Gastrocnemius medialis (tissue), 4 donors: ENCODE measurements around the gene SOAT2.

Source experiments
- POLR2A ChIP-seq, 2 donors: fragments of 450-650 bp; IDR thresholded peaks; one replicate each; pipeline ENCODE4 v1.6.1; 2017; ENCODE audit warnings: antibody characterized with exemption in 2 of 2, mild to moderate bottlenecking in 2 of 2, moderate library complexity in 2 of 2
- TF ChIP-seq, protein P1 (sequence below), 5 experiments: fragments of 450-650 bp in 3 of 5; fragments of 200-600 bp in 2 of 5; sonication (generic) in 2 of 5; IDR thresholded peaks in 4 of 5; conservative IDR thresholded peaks in 1 of 5; 1 replicate in 4 of 5; 2 replicates in 1 of 5; pipeline ENCODE4 v1.5.1; 2016 to 2019; ENCODE audit warnings: antibody characterized with exemption in 5 of 5, mild to moderate bottlenecking in 3 of 5, moderate library complexity in 3 of 5

DNA sequence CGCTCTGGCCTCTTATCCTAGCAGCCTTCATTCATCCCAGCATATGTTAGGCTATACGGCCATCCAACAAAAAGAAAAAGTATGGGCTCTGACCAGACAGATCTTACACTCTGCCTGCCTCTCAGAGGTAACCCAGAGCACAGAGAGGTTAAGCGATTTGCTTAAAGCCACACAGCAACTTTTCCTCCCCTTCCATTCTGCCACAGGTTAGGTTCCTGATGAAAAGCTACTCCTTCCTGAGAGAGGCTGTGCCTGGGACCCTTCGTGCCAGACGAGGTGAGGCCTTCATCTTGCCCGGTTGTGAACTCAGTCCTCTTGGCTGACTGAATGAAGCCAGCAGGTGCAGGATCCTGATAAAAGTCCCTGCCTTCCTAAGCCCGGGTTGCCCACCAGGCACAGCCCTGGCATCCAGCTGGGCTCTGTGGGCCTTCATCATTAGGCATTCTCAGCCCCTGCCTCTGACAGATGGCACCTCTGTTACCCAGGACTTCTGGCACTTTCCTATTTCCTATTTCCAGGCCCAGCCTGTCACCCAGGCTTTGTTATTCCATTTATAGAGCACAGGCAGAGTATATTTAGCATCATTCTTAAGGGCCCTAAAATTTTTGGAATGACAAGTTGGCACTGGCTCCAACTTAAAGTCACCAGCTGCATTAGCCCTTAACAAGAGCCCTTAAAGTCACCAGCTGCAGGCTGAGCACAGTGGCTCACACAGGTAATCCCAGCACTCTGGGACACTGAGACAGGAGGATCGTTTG is 12.8 kb downstream of the SOAT2 start:
- TF ChIP-seq, protein P1, sequence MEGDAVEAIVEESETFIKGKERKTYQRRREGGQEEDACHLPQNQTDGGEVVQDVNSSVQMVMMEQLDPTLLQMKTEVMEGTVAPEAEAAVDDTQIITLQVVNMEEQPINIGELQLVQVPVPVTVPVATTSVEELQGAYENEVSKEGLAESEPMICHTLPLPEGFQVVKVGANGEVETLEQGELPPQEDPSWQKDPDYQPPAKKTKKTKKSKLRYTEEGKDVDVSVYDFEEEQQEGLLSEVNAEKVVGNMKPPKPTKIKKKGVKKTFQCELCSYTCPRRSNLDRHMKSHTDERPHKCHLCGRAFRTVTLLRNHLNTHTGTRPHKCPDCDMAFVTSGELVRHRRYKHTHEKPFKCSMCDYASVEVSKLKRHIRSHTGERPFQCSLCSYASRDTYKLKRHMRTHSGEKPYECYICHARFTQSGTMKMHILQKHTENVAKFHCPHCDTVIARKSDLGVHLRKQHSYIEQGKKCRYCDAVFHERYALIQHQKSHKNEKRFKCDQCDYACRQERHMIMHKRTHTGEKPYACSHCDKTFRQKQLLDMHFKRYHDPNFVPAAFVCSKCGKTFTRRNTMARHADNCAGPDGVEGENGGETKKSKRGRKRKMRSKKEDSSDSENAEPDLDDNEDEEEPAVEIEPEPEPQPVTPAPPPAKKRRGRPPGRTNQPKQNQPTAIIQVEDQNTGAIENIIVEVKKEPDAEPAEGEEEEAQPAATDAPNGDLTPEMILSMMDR (IDR thresholded peaks at IDR 0.05 in 4 of 5, conservative IDR thresholded peaks at IDR 0.05 in 1 of 5): no peak
- TF ChIP-seq POLR2A (IDR thresholded peaks at IDR 0.05): no peak
